Left lung (tissue), 10 donors: ENCODE measurements around the gene GPR183. TPM values are rescaled to one million over a fixed set of nuclear protein-coding genes. Genes with fewer than 3 reads are reported as not detected.

Experiments used
- ATAC-seq: fragments of 200-7000 bp; cut with Tn5 transposase; one replicate; pipeline ENCODE4 v1.9.1; 2020; ENCODE audit warnings: moderate library complexity
- DNase-seq, 4 donors: peaks; one replicate each; pipeline ENCODE4 v3.0.0-alpha.2; 2013 to 2020
- H3K27ac ChIP-seq, 2 donors: fragments of 200-600 bp; sonication (generic) in 1 of 2; one replicate each; pipeline versions ENCODE4 v1.5.0 to v1.8.0; 2020 to 2021
- H3K27me3 ChIP-seq, 2 donors: fragments of 200-600 bp; sonication (generic) in 1 of 2; one replicate each; pipeline versions ENCODE4 v1.5.0 to v1.8.0; 2020 to 2021
- H3K36me3 ChIP-seq, 2 donors: fragments of 200-600 bp; sonication (generic) in 1 of 2; one replicate each; pipeline versions ENCODE4 v1.5.0 to v1.8.0; 2020 to 2021
- H3K4me1 ChIP-seq, 2 donors: fragments of 200-600 bp; one replicate each; pipeline ENCODE4 v1.8.0; 2021
- H3K4me3 ChIP-seq, 2 donors: fragments of 200-600 bp; sonication (generic) in 1 of 2; one replicate each; pipeline versions ENCODE4 v1.5.0 to v1.8.0; 2020 to 2021; ENCODE audit warnings: mild to moderate bottlenecking in 1 of 2
- H3K9me3 ChIP-seq, 2 donors: fragments of 200-600 bp; sonication (generic) in 1 of 2; one replicate each; pipeline versions ENCODE4 v1.5.0 to v1.8.0; 2020 to 2021
- CTCF ChIP-seq, 2 donors: fragments of 200-600 bp; sonication (generic) in 1 of 2; IDR thresholded peaks; one replicate each; pipeline versions ENCODE4 v1.5.0 to v1.8.0; 2021; ENCODE audit warnings: antibody characterized with exemption in 2 of 2
- intact Hi-C, 2 donors: fragments of 100-400 bp; cut with DNase I; formaldehyde crosslinking; loops; one replicate each; pipeline versions ENCODE4 v1.11.2 to v1.14.2; 2022
- polyA plus RNA-seq, 6 donors: library from polyadenylated mRNA; unstranded; fragments of 120-200 nt; gene quantifications; one replicate each; pipeline ENCODE4 v1.2.1, GENCODE V29; 2013; ENCODE audit not compliant: insufficient read length in 6 of 6
- total RNA-seq, 2 donors: library from RNA; stranded (reverse); fragmentation: NEBNext Ultra II Directional; extraction: Animal tissue kit (Norgen Biotek cat#: 25700); gene quantifications; one replicate each; pipeline ENCODE4 v1.2.1, GENCODE V29; 2021
- donor health status: DM: no; HTN: yes; CAD: no.
- donor health status: DM: no; HTN: no; CAD: no.

GPR183 gene
- total and polyA plus RNA-seq, 8 donors = 7.4 to 11.3 (median 9.5) TPM

GRCh38 chr13:99310382-99311031, 3.3 kb upstream of the GPR183 start:
- Histone ChIP-seq H3K4me1 (peaks cover 0 to 81% of the 10 kb centered on the region in 2 donors), H3K27me3 (no peaks in the 10 kb centered on the region), H3K4me3 (no peak overlapping the region), H3K36me3 (no peaks in the 10 kb centered on the region), H3K9me3 (no peaks in the 10 kb centered on the region), H3K27ac (peak overlapping the region; percentile 24 to 27)
- TF ChIP-seq CTCF (IDR thresholded peaks at IDR 0.05) = no peak
- intact Hi-C loops = no loop called here
- no peak for ATAC-seq
- DNase-seq = no peak

GRCh38 chr13:99308471-99309087, 1.4 kb upstream of the GPR183 start:
- DNase-seq = no peak
- intact Hi-C loops = no loop called here
- Histone ChIP-seq H3K4me3 (no peak overlapping the region), H3K36me3 (no peaks in the 10 kb centered on the region), H3K27ac (peak overlapping the region in 1 of 2 donors; percentile 69), H3K4me1 (peaks cover 0 to 69% of the 10 kb centered on the region in 2 donors), H3K27me3 (no peaks in the 10 kb centered on the region), H3K9me3 (no peaks in the 10 kb centered on the region)
- TF ChIP-seq CTCF (IDR thresholded peaks at IDR 0.05) = no peak
- no peak for ATAC-seq

- DNase-seq (peak in 2 of 4 donors; percentile 47 to 75), ATAC-seq (peak; percentile 81)
- Histone ChIP-seq H3K27ac (peak overlapping the region; percentile 48 to 69), H3K27me3 (no peaks in the 10 kb centered on the region), H3K36me3 (no peaks in the 10 kb centered on the region), H3K9me3 (no peaks in the 10 kb centered on the region), H3K4me1 (peaks cover 0 to 68% of the 10 kb centered on the region in 2 donors), H3K4me3 (peak overlapping the region in 1 of 2 donors; percentile 31)
- TF ChIP-seq CTCF (IDR thresholded peaks at IDR 0.05) = no peak
- intact Hi-C loops = no loop called here
Measured at GRCh38 chr13:99307648-99308339, 595 bp upstream of the GPR183 start.

- intact Hi-C loops = no loop called here
- H3K4me3 ChIP-seq = peak overlapping the region in 1 of 2 donors; percentile 31
- no peak overlapping the region for H3K27ac ChIP-seq
- H3K4me1 ChIP-seq = peaks cover 0 to 54% of the 10 kb centered on the region in 2 donors
- H3K27me3 ChIP-seq = no peaks in the 10 kb centered on the region
- ATAC-seq = no peak
- DNase-seq = no peak
- no peaks in the 10 kb centered on the region for H3K36me3 ChIP-seq
- no peak for TF ChIP-seq CTCF (IDR thresholded peaks at IDR 0.05)
- no peaks in the 10 kb centered on the region for H3K9me3 ChIP-seq
Measured at GRCh38 chr13:99305566-99305965, 1.6 kb downstream of the GPR183 start.

GRCh38 chr13:99305158-99305557, 2.0 kb downstream of the GPR183 start:
- TF ChIP-seq CTCF (IDR thresholded peaks at IDR 0.05) = no peak
- peaks cover 0 to 56% of the 10 kb centered on the region in 2 donors for H3K4me1 ChIP-seq
- intact Hi-C loops = no loop called here
- no peak overlapping the region for H3K27ac ChIP-seq
- peak overlapping the region in 1 of 2 donors; percentile 31 for H3K4me3 ChIP-seq
- no peaks in the 10 kb centered on the region for H3K36me3 ChIP-seq
- no peak for ATAC-seq
- no peak for DNase-seq
- H3K9me3 ChIP-seq = no peaks in the 10 kb centered on the region
- H3K27me3 ChIP-seq = no peaks in the 10 kb centered on the region
